HEK293 (cell line): Measurements from ENCODE around the gene KCNJ1.

Experiments
- CTCF ChIA-PET: fragments of 350-600 bp; formaldehyde crosslinking; extraction: SDS; loops from one replicate; lab custom pipeline; 2021; ENCODE audit warnings: antibody characterized with exemption; lab: Yijun Ruan, JAX
- POLR2A ChIA-PET: fragments of 300-600 bp; formaldehyde crosslinking; extraction: SDS; loops from one replicate; lab custom pipeline; 2020; ENCODE audit warnings: antibody characterized with exemption, inconsistent platforms; lab: Yijun Ruan, JAX
- H3K27ac ChIP-seq: fragments of 200-500 bp; sonication (Bioruptor generic); 2 replicates; pipeline ENCODE4 v1.5.1; 2014; ENCODE audit warnings: low read depth, low read length, control low read depth, inconsistent platforms; ENCODE audit errors: extremely low read depth
- H3K36me3 ChIP-seq, 2 experiments: fragments of 200-500 bp in 1 of 2; sonication (Bioruptor generic) in 1 of 2; 1 replicate in 1 of 2; 2 replicates in 1 of 2; pipeline ENCODE4 v1.5.1; 2014 to 2017; ENCODE audit warnings: inconsistent platforms in 2 of 2, low read length in 2 of 2; ENCODE audit not compliant: control insufficient read depth in 2 of 2, insufficient read depth in 1 of 2
- H3K4me1 ChIP-seq: fragments of 200-500 bp; sonication (Bioruptor generic); 2 replicates; pipeline ENCODE4 v1.5.1; 2014; ENCODE audit warnings: mild to moderate bottlenecking, low read length, inconsistent platforms; ENCODE audit not compliant: control insufficient read depth, insufficient read depth
- H3K4me3 ChIP-seq: 2 replicates; pipeline ENCODE4 v1.5.1; 2011; ENCODE audit warnings: low read depth, mild to moderate bottlenecking, control low read depth, low read length, moderate library complexity
- H3K9me3 ChIP-seq: fragments of 200-500 bp; sonication (Bioruptor generic); 2 replicates; pipeline ENCODE4 v1.5.1; 2014; ENCODE audit warnings: low read depth, low read length, inconsistent platforms; ENCODE audit not compliant: control insufficient read depth, insufficient read depth
- BCL11A ChIP-seq: fragments of 450-650 bp; formaldehyde crosslinking; IDR thresholded peaks from 2 replicates; pipeline ENCODE4 v1.5.1; 2016; ENCODE audit warnings: low read depth, missing biosample characterization, missing genetic modification characterization
- GLI4 ChIP-seq: fragments of 450-650 bp; formaldehyde crosslinking; IDR thresholded peaks from 2 replicates; pipeline ENCODE4 v1.5.1; 2016; ENCODE audit warnings: missing biosample characterization, missing genetic modification characterization
- KLF16 ChIP-seq: fragments of 450-650 bp; formaldehyde crosslinking; IDR thresholded peaks from 2 replicates; pipeline ENCODE4 v1.5.1; 2017; ENCODE audit warnings: missing biosample characterization, missing genetic modification characterization
- KLF8 ChIP-seq: fragments of 450-650 bp; formaldehyde crosslinking; IDR thresholded peaks from 2 replicates; pipeline ENCODE4 v1.5.1; 2016; ENCODE audit warnings: missing biosample characterization, missing genetic modification characterization
- OSR2 ChIP-seq: fragments of 450-650 bp; formaldehyde crosslinking; IDR thresholded peaks from 2 replicates; pipeline ENCODE4 v1.5.1; 2016; ENCODE audit warnings: missing biosample characterization, missing genetic modification characterization
- RBAK ChIP-seq: fragments of 450-650 bp; formaldehyde crosslinking; IDR thresholded peaks from 2 replicates; pipeline ENCODE4 v1.5.1; 2016; ENCODE audit warnings: missing biosample characterization, missing genetic modification characterization
- SCRT1 ChIP-seq: fragments of 450-650 bp; formaldehyde crosslinking; IDR thresholded peaks from 2 replicates; pipeline ENCODE4 v1.5.1; 2016; ENCODE audit warnings: missing biosample characterization, missing genetic modification characterization, borderline replicate concordance
- WT1 ChIP-seq: fragments of 450-650 bp; formaldehyde crosslinking; IDR thresholded peaks from 2 replicates; pipeline ENCODE4 v1.5.1; 2016; ENCODE audit warnings: missing biosample characterization, missing genetic modification characterization
- ZBTB21 ChIP-seq: fragments of 450-650 bp; formaldehyde crosslinking; IDR thresholded peaks from 2 replicates; pipeline ENCODE4 v1.5.1; 2017; ENCODE audit warnings: missing biosample characterization, missing genetic modification characterization
- ZNF121 ChIP-seq: fragments of 450-650 bp; formaldehyde crosslinking; IDR thresholded peaks from 2 replicates; pipeline ENCODE4 v1.5.1; 2016; ENCODE audit warnings: missing biosample characterization, missing genetic modification characterization
- ZNF133 ChIP-seq: fragments of 450-650 bp; formaldehyde crosslinking; IDR thresholded peaks from 2 replicates; pipeline ENCODE4 v1.5.1; 2016; ENCODE audit warnings: missing biosample characterization, missing genetic modification characterization
- ZNF184 ChIP-seq: fragments of 450-650 bp; IDR thresholded peaks from 2 replicates; pipeline ENCODE4 v1.5.1; 2018; ENCODE audit warnings: missing biosample characterization, mild to moderate bottlenecking, missing genetic modification characterization
- ZNF202 ChIP-seq: fragments of 450-650 bp; formaldehyde crosslinking; IDR thresholded peaks from 2 replicates; pipeline ENCODE4 v1.5.1; 2016; ENCODE audit warnings: missing biosample characterization, missing genetic modification characterization, borderline replicate concordance
- ZNF214 ChIP-seq: fragments of 450-650 bp; formaldehyde crosslinking; IDR thresholded peaks from 2 replicates; pipeline ENCODE4 v1.5.1; 2017; ENCODE audit warnings: missing biosample characterization, mild to moderate bottlenecking, missing genetic modification characterization, borderline replicate concordance
- ZNF311 ChIP-seq: fragments of 450-650 bp; formaldehyde crosslinking; IDR thresholded peaks from 2 replicates; pipeline ENCODE4 v1.5.1; 2017; ENCODE audit warnings: missing biosample characterization, missing genetic modification characterization, borderline replicate concordance
- ZNF394 ChIP-seq: fragments of 450-650 bp; formaldehyde crosslinking; IDR thresholded peaks from 2 replicates; pipeline ENCODE4 v1.5.1; 2016; ENCODE audit warnings: missing biosample characterization, missing genetic modification characterization, mild to moderate bottlenecking, moderate library complexity, borderline replicate concordance
- ZNF426 ChIP-seq: fragments of 450-650 bp; formaldehyde crosslinking; IDR thresholded peaks from 2 replicates; pipeline ENCODE4 v1.5.1; 2017; ENCODE audit warnings: missing biosample characterization, missing genetic modification characterization, mild to moderate bottlenecking, inconsistent platforms, moderate library complexity
- ZNF529 ChIP-seq: fragments of 450-650 bp; formaldehyde crosslinking; IDR thresholded peaks from 2 replicates; pipeline ENCODE4 v1.5.1; 2017; ENCODE audit warnings: missing genetic modification characterization, missing biosample characterization; ENCODE audit not compliant: insufficient replicate concordance
- ZNF571 ChIP-seq: fragments of 450-650 bp; formaldehyde crosslinking; IDR thresholded peaks from 2 replicates; pipeline ENCODE4 v1.5.0; 2017; ENCODE audit warnings: missing biosample characterization, missing genetic modification characterization
- ZNF777 ChIP-seq: fragments of 450-650 bp; formaldehyde crosslinking; IDR thresholded peaks from 2 replicates; pipeline ENCODE4 v1.5.1; 2017; ENCODE audit warnings: missing biosample characterization, missing genetic modification characterization, borderline replicate concordance
- TF ChIP-seq, protein P1 (sequence below): fragments of 450-650 bp; IDR thresholded peaks from 2 replicates; pipeline ENCODE4 v1.5.1; 2018; ENCODE audit warnings: missing biosample characterization, missing genetic modification characterization
- TF ChIP-seq, protein P2 (sequence below): fragments of 450-650 bp; formaldehyde crosslinking; IDR thresholded peaks from 2 replicates; pipeline ENCODE4 v1.5.1; 2016; ENCODE audit warnings: missing biosample characterization, missing genetic modification characterization
- TF ChIP-seq, protein P3 (sequence below): fragments of 450-650 bp; formaldehyde crosslinking; IDR thresholded peaks from 2 replicates; pipeline ENCODE4 v1.5.1; 2017; ENCODE audit warnings: missing biosample characterization, missing genetic modification characterization

KCNJ1 gene

DNA sequence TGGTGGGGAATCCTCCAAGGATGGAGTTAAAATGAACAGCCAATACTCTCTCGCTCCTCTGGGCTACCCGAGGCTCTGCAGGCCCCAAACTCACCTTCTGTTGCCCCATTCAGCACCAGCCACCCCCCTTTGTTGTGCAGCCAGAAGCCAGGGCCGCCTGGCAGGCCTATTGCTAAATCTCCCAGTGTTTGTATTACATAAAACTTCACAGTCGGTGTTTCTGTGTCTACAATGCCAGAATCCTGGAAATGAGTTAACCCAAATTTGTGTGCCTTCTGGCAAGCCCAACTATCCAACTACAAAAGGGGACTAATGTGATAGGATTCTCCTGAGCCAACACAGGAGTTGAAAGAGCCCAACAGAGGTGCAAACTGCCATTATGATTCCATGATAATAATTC is 33.4 kb upstream of the KCNJ1 start:
- no peak overlapping the region for H3K4me3 ChIP-seq
- TF ChIP-seq KLF8 (tag by site-specific recombination) (no peak), WT1 (tag by site-specific recombination) (no peak), KLF16 (tag by site-specific recombination) (no peak), ZNF214 (no peak)
- TF ChIP-seq, protein P1, sequence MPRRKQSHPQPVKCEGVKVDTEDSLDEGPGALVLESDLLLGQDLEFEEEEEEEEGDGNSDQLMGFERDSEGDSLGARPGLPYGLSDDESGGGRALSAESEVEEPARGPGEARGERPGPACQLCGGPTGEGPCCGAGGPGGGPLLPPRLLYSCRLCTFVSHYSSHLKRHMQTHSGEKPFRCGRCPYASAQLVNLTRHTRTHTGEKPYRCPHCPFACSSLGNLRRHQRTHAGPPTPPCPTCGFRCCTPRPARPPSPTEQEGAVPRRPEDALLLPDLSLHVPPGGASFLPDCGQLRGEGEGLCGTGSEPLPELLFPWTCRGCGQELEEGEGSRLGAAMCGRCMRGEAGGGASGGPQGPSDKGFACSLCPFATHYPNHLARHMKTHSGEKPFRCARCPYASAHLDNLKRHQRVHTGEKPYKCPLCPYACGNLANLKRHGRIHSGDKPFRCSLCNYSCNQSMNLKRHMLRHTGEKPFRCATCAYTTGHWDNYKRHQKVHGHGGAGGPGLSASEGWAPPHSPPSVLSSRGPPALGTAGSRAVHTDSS (tag by site-specific recombination): no peak
- ChIA-PET POLR2A (no interaction called here), CTCF (no interaction called here)
- H3K4me1 ChIP-seq: 0 out of 2 replicates have a peak, but pooled peaks cover 3% of the 10 kb centered on the region
- peaks cover 0 to 3% of the 10 kb centered on the region in 2 experiments; a peak in 1 of 3 replicates for H3K36me3 ChIP-seq
- no peaks in the 10 kb centered on the region for H3K9me3 ChIP-seq
- H3K27ac ChIP-seq: no peak overlapping the region

DNA sequence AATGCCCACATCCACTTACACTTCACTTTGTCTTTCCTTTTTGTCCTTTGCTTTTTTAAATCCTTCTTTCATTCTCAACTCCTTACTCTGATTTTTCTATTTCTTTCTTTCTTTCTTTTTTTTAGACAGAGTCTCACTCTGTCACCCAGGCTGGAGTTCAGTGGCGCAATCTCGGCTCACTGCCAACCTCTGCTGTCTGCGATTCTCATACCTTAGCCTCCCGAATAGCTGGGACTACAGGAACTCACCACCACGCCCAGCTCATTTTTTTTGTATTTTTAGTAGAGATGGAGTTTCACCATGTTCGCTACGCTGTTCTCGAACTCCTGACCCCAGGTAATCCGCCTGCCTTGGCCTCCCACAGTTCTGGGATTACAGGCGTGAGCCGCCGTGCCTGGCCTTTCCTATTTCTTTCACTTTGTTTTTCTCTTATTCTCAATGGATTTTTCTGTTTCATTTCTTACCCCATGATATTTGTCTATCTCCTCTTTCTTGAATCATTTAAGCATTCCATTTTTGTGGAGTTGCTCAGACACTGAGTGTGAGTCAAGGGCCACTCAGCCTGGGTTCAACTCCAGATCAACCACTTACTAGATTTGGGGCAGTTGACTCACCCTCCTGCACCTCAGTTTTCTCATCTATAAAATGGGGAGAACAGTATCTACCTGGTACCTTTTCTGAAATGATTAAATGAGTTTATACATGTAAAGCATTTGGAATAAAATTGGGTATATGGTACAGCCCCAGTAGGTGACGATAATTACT is 31.7 kb upstream of the KCNJ1 start:
- peaks cover 0 to 3% of the 10 kb centered on the region in 2 experiments; a peak in 1 of 3 replicates for H3K36me3 ChIP-seq
- no peaks in the 10 kb centered on the region for H3K9me3 ChIP-seq
- H3K27ac ChIP-seq: no peak overlapping the region
- no peak overlapping the region for H3K4me3 ChIP-seq
- no peak for TF ChIP-seq ZNF571 (tag by site-specific recombination)
- no peak for TF ChIP-seq OSR2
- no peak for TF ChIP-seq ZNF394 (tag by site-specific recombination)
- no peak for TF ChIP-seq ZBTB21 (tag by site-specific recombination)
- no peak for TF ChIP-seq ZNF311
- TF ChIP-seq ZNF426 (tag by site-specific recombination): no peak
- TF ChIP-seq, all 188 proteins: peak for 0
- H3K4me1 ChIP-seq: no peaks in the 10 kb centered on the region; the same call in 1 of the 2 replicates
- POLR2A ChIA-PET: no interaction called here
- CTCF ChIA-PET: interaction anchor here (0.9 kb wide), 1 partner anchor 14 kb away, joined by 3 read pairs; no protein-coding TSS in a partner anchor

DNA sequence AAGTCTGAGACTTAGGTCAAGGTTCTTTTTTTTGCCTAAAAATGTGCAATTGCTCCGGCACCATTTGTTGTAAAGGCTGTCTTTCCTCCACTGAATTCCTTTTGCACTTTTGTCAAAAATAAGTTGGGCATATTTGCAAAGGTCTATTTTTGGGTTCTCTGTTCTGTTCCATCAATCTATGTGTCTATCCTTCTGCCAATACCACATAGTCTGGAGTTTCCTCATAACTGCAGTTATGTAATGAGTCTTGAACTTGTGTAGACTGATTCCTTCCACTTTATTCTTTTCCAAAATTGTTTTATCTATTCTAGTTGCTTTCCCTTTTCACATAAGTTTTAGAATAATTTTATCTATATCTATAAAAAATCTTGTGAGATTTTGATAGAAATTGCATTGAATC is 30.7 kb upstream of the KCNJ1 start:
- POLR2A ChIA-PET: no interaction called here
- peaks cover 0 to under 1% of the 10 kb centered on the region in 2 experiments; a peak in 1 of 3 replicates for H3K36me3 ChIP-seq
- CTCF ChIA-PET: interaction anchor here (0.9 kb wide), 1 partner anchor 13 kb away, joined by 3 read pairs; no protein-coding TSS in a partner anchor

DNA sequence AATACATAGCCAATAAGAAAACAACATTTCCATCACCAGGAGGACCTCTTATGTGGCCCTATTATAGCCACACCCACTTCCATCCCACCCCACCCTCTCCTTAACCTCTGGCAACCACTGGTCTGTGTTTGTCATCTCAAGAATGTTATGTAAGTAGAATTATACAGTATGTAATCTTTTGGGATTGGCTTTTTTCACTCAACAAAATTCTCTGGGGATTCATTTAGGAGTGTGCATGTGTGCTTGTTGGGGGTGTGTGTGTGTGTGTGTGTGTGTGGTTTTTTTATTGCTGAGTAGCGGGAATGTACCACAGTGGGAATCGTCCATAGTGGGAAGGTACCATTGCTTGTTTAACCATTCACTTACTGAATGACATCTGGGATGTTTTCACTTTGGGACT is 29.3 kb upstream of the KCNJ1 start:
- H3K4me3 ChIP-seq: no peak overlapping the region
- H3K4me1 ChIP-seq: no peaks in the 10 kb centered on the region; the same call in 1 of the 2 replicates
- ChIA-PET POLR2A (no interaction called here), CTCF (no interaction called here)
- H3K27ac ChIP-seq: no peak overlapping the region
- no peaks in the 10 kb centered on the region for H3K9me3 ChIP-seq
- no peaks in the 10 kb centered on the region for H3K36me3 ChIP-seq
- TF ChIP-seq BCL11A (tag by site-specific recombination): no peak
- TF ChIP-seq, protein P2, sequence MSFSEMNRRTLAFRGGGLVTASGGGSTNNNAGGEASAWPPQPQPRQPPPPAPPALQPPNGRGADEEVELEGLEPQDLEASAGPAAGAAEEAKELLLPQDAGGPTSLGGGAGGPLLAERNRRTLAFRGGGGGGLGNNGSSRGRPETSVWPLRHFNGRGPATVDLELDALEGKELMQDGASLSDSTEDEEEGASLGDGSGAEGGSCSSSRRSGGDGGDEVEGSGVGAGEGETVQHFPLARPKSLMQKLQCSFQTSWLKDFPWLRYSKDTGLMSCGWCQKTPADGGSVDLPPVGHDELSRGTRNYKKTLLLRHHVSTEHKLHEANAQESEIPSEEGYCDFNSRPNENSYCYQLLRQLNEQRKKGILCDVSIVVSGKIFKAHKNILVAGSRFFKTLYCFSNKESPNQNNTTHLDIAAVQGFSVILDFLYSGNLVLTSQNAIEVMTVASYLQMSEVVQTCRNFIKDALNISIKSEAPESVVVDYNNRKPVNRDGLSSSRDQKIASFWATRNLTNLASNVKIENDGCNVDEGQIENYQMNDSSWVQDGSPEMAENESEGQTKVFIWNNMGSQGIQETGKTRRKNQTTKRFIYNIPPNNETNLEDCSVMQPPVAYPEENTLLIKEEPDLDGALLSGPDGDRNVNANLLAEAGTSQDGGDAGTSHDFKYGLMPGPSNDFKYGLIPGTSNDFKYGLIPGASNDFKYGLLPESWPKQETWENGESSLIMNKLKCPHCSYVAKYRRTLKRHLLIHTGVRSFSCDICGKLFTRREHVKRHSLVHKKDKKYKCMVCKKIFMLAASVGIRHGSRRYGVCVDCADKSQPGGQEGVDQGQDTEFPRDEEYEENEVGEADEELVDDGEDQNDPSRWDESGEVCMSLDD: no peak
- TF ChIP-seq ZNF133 (tag by site-specific recombination): no peak

More for the DNA sequence above, 30.7 kb upstream of the KCNJ1 start:
- H3K4me1 ChIP-seq: no peaks in the 10 kb centered on the region; the same call in 1 of the 2 replicates
- TF ChIP-seq GLI4 (no peak), ZNF121 (tag by site-specific recombination) (no peak), ZNF777 (no peak), SCRT1 (tag by site-specific recombination) (no peak), ZNF529 (tag by site-specific recombination) (no peak), ZNF202 (tag by site-specific recombination) (no peak), ZNF184 (tag by site-specific recombination) (no peak), RBAK (tag by site-specific recombination) (no peak)
- TF ChIP-seq, protein P3, sequence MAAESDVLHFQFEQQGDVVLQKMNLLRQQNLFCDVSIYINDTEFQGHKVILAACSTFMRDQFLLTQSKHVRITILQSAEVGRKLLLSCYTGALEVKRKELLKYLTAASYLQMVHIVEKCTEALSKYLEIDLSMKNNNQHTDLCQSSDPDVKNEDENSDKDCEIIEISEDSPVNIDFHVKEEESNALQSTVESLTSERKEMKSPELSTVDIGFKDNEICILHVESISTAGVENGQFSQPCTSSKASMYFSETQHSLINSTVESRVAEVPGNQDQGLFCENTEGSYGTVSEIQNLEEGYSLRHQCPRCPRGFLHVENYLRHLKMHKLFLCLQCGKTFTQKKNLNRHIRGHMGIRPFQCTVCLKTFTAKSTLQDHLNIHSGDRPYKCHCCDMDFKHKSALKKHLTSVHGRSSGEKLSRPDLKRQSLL: no peak
- H3K4me3 ChIP-seq: no peak overlapping the region
- H3K27ac ChIP-seq: no peak overlapping the region
- no peaks in the 10 kb centered on the region for H3K9me3 ChIP-seq
